ENCODE measurements around the gene TFEC.

- TF ChIP-seq POLR2A (IDR thresholded peaks at IDR 0.05) (no peak), CTCF (IDR thresholded peaks at IDR 0.05 in 8 of 11, conservative IDR thresholded peaks at IDR 0.05 in 3 of 11) (no peak)
Observed at GRCh38 chr7:115888981-115889668, 141.4 kb downstream of the TFEC start.

Data from spleen (tissue), 7 donors.